ENCODE data around the gene LAMA4. TPM values are rescaled to one million over a fixed set of nuclear protein-coding genes. Genes with fewer than 3 reads are reported as not detected.

The LAMA4 gene
- total and polyA plus RNA-seq, 2 of the 13 experiments (the other 11 are each of a cell fraction or from before 2014, with no cell fraction given): not detected

- TF ChIP-seq ARID5B (CRISPR knock-in tag; IDR thresholded peaks at IDR 0.05) (no peak), ZNF160 (CRISPR knock-in tag; IDR thresholded peaks at IDR 0.05) (no peak), ZNF577 (CRISPR knock-in tag; IDR thresholded peaks at IDR 0.05; ENCODE audit: borderline replicate concordance, low read depth) (no peak), HNF4A (CRISPR knock-in tag; IDR thresholded peaks at IDR 0.05) (no peak), ZNF564 (CRISPR knock-in tag; IDR thresholded peaks at IDR 0.05) (no peak)
Measured at GRCh38 chr6:112247275-112247674, 7.1 kb downstream of the LAMA4 start (continued).

- DNase-seq (ENCODE audit: low spot score) (no peak), FAIRE-seq (no peak), ATAC-seq (no peak)
- TF ChIP-seq ZNF563 (CRISPR knock-in tag; IDR thresholded peaks at IDR 0.05) (no peak), ZNF773 (CRISPR knock-in tag; IDR thresholded peaks at IDR 0.05; ENCODE audit: borderline replicate concordance) (no peak), ZNF331 (CRISPR knock-in tag; IDR thresholded peaks at IDR 0.05) (no peak)
- no peaks in the 10 kb centered on the region for H4K20me1 ChIP-seq (ENCODE audit: insufficient read depth, low read length)
- H3K4me1 ChIP-seq (ENCODE audit: insufficient read depth, low read length): no peaks in the 10 kb centered on the region
- no peaks in the 10 kb centered on the region for H3K36me3 ChIP-seq (replicated peaks in 1 of 2; ENCODE audit: control insufficient read depth in 1 of 2, insufficient read depth in 2 of 2, low read length in 2 of 2)
- H3K9ac ChIP-seq (ENCODE audit: insufficient read depth, low read depth, low read length): no peak overlapping the region
- intact Hi-C loops (cut with micrococcal nuclease; ENCODE audit: unreplicated experiment): no loop called here
- no peak overlapping the region for H2AFZ ChIP-seq (ENCODE audit: low read length)
- H3K79me2 ChIP-seq (ENCODE audit: insufficient read depth, low read length): no peaks in the 10 kb centered on the region
- no peak overlapping the region for H3K4me2 ChIP-seq (ENCODE audit: low read depth, low read length)
- POLR2A ChIA-PET: no interaction called here
- no peaks in the 10 kb centered on the region for H3K9me3 ChIP-seq (ENCODE audit: low read length)
- CTCF ChIA-PET (ENCODE audit: low intra/inter-chr PET ratio, low total read pairs): no interaction called here
- H3K4me3 ChIP-seq (replicated peaks in 1 of 3; ENCODE audit: insufficient read depth in 1 of 3, low read depth in 2 of 3, low read length in 3 of 3): no peak overlapping the region
- 19% methylated on average over 5 of the region's 5 CpGs for WGBS (ENCODE audit: low lambda C conversion rate)
- H3K27ac ChIP-seq (ENCODE audit: extremely low read length, insufficient read depth, low read length): no peak overlapping the region
- no TSS peak for BruUV-seq (replicated peaks)
- in situ Hi-C loops (cut with HindIII; ENCODE audit: extremely low pct_ligation_motif_present, low pct_unique_long_range_greater_than_20kb): no loop called here
- H3K27me3 ChIP-seq (ENCODE audit: control insufficient read depth in 1 of 2, insufficient read depth in 2 of 2, low read length in 2 of 2): peaks cover 0 to 4% of the 10 kb centered on the region in 2 experiments; a peak in 1 of 5 replicates
Measured at GRCh38 chr6:112245511-112246203, 8.7 kb downstream of the LAMA4 start.
